TTC549 (cell line): ENCODE measurements around the gene MAPKAP1.

Source experiments
- FAIRE-seq: peaks from 2 replicates; lab custom pipeline; 2012; peaks lifted over from hg19 to GRCh38; lab: Jason Lieb, UNC

The MAPKAP1 gene

GRCh38 chr9:125706651-125707471, at the start of gene MAPKAP1:
Gene MAPKAP1 (minus strand): TSS chr9:125707208. CDS start chr9:125672574, 34,634 bp downstream.
- no peak for FAIRE-seq

- FAIRE-seq, result no peak
These were observed 49.5 kb upstream of the MAPKAP1 start for GRCh38 chr9:125756518-125756917.

GRCh38 chr9:125755340-125755739, 48.3 kb upstream of the MAPKAP1 start:
- FAIRE-seq, result no peak

GRCh38 chr9:125754096-125754495, 47.1 kb upstream of the MAPKAP1 start:
- FAIRE-seq, result no peak

- no peak for FAIRE-seq
These were observed 45.1 kb upstream of the MAPKAP1 start for GRCh38 chr9:125752070-125752628.

- FAIRE-seq, result no peak
These were observed 43.6 kb upstream of the MAPKAP1 start for GRCh38 chr9:125750627-125751011.

- no peak for FAIRE-seq
These were observed 43.1 kb upstream of the MAPKAP1 start for GRCh38 chr9:125749951-125750626.

- no peak for FAIRE-seq
These were observed 42.4 kb upstream of the MAPKAP1 start for GRCh38 chr9:125749287-125749935.

GRCh38 chr9:125748446-125749099, 41.6 kb upstream of the MAPKAP1 start:
- no peak for FAIRE-seq

- no peak for FAIRE-seq
These were observed 40.9 kb upstream of the MAPKAP1 start for GRCh38 chr9:125747765-125748445.

GRCh38 chr9:125747053-125747764, 40.2 kb upstream of the MAPKAP1 start, which contains the start of gene PBX3:
Gene PBX3 (plus strand): TSS chr9:125747373.
- FAIRE-seq, result no peak

GRCh38 chr9:125746774-125747052, 39.7 kb upstream of the MAPKAP1 start:
- no peak for FAIRE-seq

- FAIRE-seq, result no peak
These were observed 39.2 kb upstream of the MAPKAP1 start for GRCh38 chr9:125746017-125746773.

- FAIRE-seq, result no peak
These were observed 38.6 kb upstream of the MAPKAP1 start for GRCh38 chr9:125745682-125746016.

- no peak for FAIRE-seq
These were observed 38.0 kb upstream of the MAPKAP1 start for GRCh38 chr9:125745018-125745417.

- no peak for FAIRE-seq
These were observed 37.6 kb upstream of the MAPKAP1 start for GRCh38 chr9:125744616-125745015.

GRCh38 chr9:125743682-125744428, 36.8 kb upstream of the MAPKAP1 start:
- no peak for FAIRE-seq

GRCh38 chr9:125742657-125743056, 35.6 kb upstream of the MAPKAP1 start:
- FAIRE-seq, result no peak

- FAIRE-seq, result no peak
These were observed 32.4 kb upstream of the MAPKAP1 start for GRCh38 chr9:125739436-125739835.

- no peak for FAIRE-seq
These were observed 25.6 kb upstream of the MAPKAP1 start for GRCh38 chr9:125732562-125732961.
